Measurements from ENCODE around the gene PI16. TPM values are rescaled to one million over a fixed set of nuclear protein-coding genes. Genes with fewer than 3 reads are reported as not detected.

The PI16 gene
- total and polyA plus RNA-seq, 2 donors (not counting 3 experiments of a cell fraction or from before 2014, with no cell fraction given) = 0.14 TPM; not detected in 1

- DNase-seq (ENCODE audit: low read depth, low spot score) (no peak), FAIRE-seq (no peak)
- TF ChIP-seq POLR2AphosphoS5 (IDR thresholded peaks at IDR 0.05; ENCODE audit: insufficient read depth, low read depth, low read length) (no peak), MAX (IDR thresholded peaks at IDR 0.05; ENCODE audit: insufficient read depth, insufficient read length) (no peak), MYC (IDR thresholded peaks at IDR 0.05; ENCODE audit: low read depth, low read length) (no peak), GATA2 (IDR thresholded peaks at IDR 0.05; ENCODE audit: insufficient read depth, insufficient read length, low read depth, low read length) (no peak), JUN (IDR thresholded peaks at IDR 0.05; ENCODE audit: borderline replicate concordance, insufficient read depth, insufficient read length, low read depth) (no peak), CTCF (IDR thresholded peaks at IDR 0.05; ENCODE audit: extremely low read depth in 1 of 2, insufficient read depth in 1 of 2, low read depth in 1 of 2, low read length in 2 of 2) (no peak), EZH2 (IDR thresholded peaks at IDR 0.05; ENCODE audit: borderline replicate concordance, low read depth, low read length, severe bottlenecking) (no peak), POLR2A (IDR thresholded peaks at IDR 0.05; ENCODE audit: low read depth, low read length) (no peak), FOS (IDR thresholded peaks at IDR 0.05; ENCODE audit: borderline replicate concordance, insufficient read depth, low read length) (no peak)
- H3K79me2 ChIP-seq (ENCODE audit: control insufficient read depth, insufficient read depth, low read length) = no peaks in the 10 kb centered on the region
- H3K9me1 ChIP-seq (replicated peaks; ENCODE audit: control insufficient read depth, extremely low read depth, insufficient read depth, low read length) = no peaks in the 10 kb centered on the region
- ChIA-PET POLR2A (no interaction called here), CTCF (interaction anchor here (4.7 kb wide), 1 partner anchor 150 kb away, joined by 84 read pairs; no protein-coding TSS in a partner anchor)
- no peak overlapping the region for H3K4me2 ChIP-seq (ENCODE audit: insufficient read depth, low read length)
- H4K20me1 ChIP-seq (replicated peaks; ENCODE audit: control insufficient read depth, extremely low read depth, insufficient read depth, low read length) = no peaks in the 10 kb centered on the region
- no peak overlapping the region for H2AFZ ChIP-seq (ENCODE audit: low read depth, low read length)
- H3K4me1 ChIP-seq (ENCODE audit: control insufficient read depth, extremely low read depth, insufficient read depth, low read length) = peaks cover 8% of the 10 kb centered on the region
- no peak overlapping the region for H3K27ac ChIP-seq (ENCODE audit: insufficient read depth, low read depth, low read length)
- H3K9me3 ChIP-seq (replicated peaks; ENCODE audit: control insufficient read depth, insufficient read depth, low read length) = no peaks in the 10 kb centered on the region
- H3K36me3 ChIP-seq (ENCODE audit: control insufficient read depth in 2 of 2, extremely low read depth in 1 of 2, insufficient read depth in 2 of 2, low read length in 2 of 2) = peaks cover 2 to 5% of the 10 kb centered on the region in 2 experiments
- BruUV-seq (replicated peaks) = no TSS peak
- no peaks in the 10 kb centered on the region for H3K27me3 ChIP-seq (ENCODE audit: control insufficient read depth in 2 of 2, insufficient read depth in 2 of 2, low read length in 2 of 2)
- no peak overlapping the region for H3K4me3 ChIP-seq (replicated peaks in 1 of 3; ENCODE audit: insufficient read depth in 1 of 3, low read depth in 1 of 3, low read length in 3 of 3)
- no peak overlapping the region for H3K9ac ChIP-seq (replicated peaks; ENCODE audit: extremely low read depth, insufficient read depth, low read length)
- intact Hi-C loops (cut with micrococcal nuclease) = no loop called here
- dilution Hi-C loops (cut with MboI; ENCODE audit: extremely low pct_ligation_motif_present, low sequenced_read_pairs) = no loop called here
Measured at GRCh38 chr6:36916126-36916525, 38.4 kb upstream of the PI16 start.
